ENCODE measurements around the gene PCDHGA2.
"Not testable (repeated sequence)": the region's sequence is repeated elsewhere in the genome, so short reads cannot be mapped to it uniquely, and the experiment has no call there.

DNA sequence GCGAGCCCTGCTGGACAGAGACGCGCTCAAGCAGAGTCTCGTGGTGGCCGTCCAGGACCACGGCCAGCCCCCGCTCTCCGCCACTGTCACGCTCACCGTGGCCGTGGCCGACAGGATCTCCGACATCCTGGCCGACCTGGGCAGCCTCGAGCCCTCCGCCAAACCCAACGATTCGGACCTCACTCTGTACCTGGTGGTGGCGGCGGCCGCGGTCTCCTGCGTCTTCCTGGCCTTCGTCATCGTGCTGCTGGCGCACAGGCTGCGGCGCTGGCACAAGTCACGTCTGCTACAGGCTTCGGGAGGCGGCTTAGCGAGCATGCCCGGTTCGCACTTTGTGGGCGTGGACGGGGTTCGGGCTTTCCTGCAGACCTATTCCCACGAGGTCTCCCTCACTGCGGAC, 6.0 kb upstream of the PCDHGA2 start:
- not testable (repeated sequence) for TF ChIP-seq CTCF, POLR2A (IDR thresholded peaks at IDR 0.05)

Data from uterus (tissue), 2 donors.